Tibial artery (tissue), 4 donors: ENCODE measurements around the gene PRKAG2.
A peak's percentile ranks its signal among the peaks of the same experiment; 100 is the strongest.

ENCODE experiments used
- DNase-seq, 2 donors: peaks; one replicate each; pipeline ENCODE4 v3.0.0-alpha.2; 2019
- H3K27ac ChIP-seq, 2 donors: fragments of 200-600 bp; sonication (generic) in 1 of 2; 1 replicate in 1 of 2; 2 replicates in 1 of 2; pipeline ENCODE4 v1.5.1; 2018 to 2019; ENCODE audit warnings: mild to moderate bottlenecking in 1 of 2
- H3K27me3 ChIP-seq, 2 donors: fragments of 200-600 bp; sonication (generic) in 1 of 2; one replicate each; pipeline versions ENCODE4 v1.5.1 to v1.6.0; 2016 to 2019
- H3K36me3 ChIP-seq, 3 donors: fragments of 200-600 bp; sonication (generic) in 2 of 3; one replicate each; pipeline ENCODE4 v1.5.1; 2016 to 2019; ENCODE audit warnings: mild to moderate bottlenecking in 2 of 3
- H3K4me1 ChIP-seq, 4 donors: fragments of 200-600 bp; sonication (generic) in 2 of 4; 1 replicate in 3 of 4; 2 replicates in 1 of 4; pipeline ENCODE4 v1.5.1; 2016 to 2019
- H3K4me3 ChIP-seq, 2 donors: fragments of 200-600 bp; sonication (generic) in 1 of 2; 1 replicate in 1 of 2; 2 replicates in 1 of 2; pipeline ENCODE4 v1.5.1; 2018 to 2019; ENCODE audit warnings: mild to moderate bottlenecking in 2 of 2
- H3K9me3 ChIP-seq, 3 donors: fragments of 200-600 bp; sonication (generic) in 1 of 3; one replicate each; pipeline ENCODE4 v1.5.1; 2016 to 2019
- CTCF ChIP-seq, 2 experiments: fragments of 200-600 bp in 1 of 2; fragments of 450-650 bp in 1 of 2; IDR thresholded peaks; one replicate each; pipeline ENCODE4 v1.5.1; 2017 to 2019; ENCODE audit warnings: antibody characterized with exemption in 2 of 2, mild to moderate bottlenecking in 1 of 2, moderate library complexity in 1 of 2
- intact Hi-C: fragments of 100-400 bp; cut with DNase I; formaldehyde crosslinking; loops from one replicate; pipeline ENCODE4 v1.15.0; 2023; ENCODE audit warnings: low total_unique reads

Gene PRKAG2

DNA sequence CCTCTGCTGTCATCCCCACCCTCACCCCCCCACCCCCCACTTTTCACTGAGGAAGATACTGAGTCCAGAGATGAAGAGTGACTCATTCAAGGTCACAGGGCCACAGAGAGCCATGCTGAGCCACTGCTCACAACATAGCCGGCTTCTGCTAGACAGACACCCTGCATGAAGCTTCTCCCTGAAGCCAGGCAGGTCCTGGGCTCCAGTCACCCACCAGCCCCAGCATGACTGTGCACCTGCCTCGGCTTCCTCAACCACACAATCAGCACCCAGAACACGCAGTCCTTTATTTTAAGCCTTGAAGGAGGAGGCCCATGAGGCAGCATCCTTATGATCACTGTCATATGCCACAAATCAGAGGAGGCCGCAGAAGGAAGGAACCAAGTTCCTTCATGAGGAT, 19.2 kb upstream of the PRKAG2 start:
- Histone ChIP-seq H3K27ac (no peak overlapping the region), H3K27me3 (peaks cover 0 to 73% of the 10 kb centered on the region in 2 donors)
- intact Hi-C loops: no loop called here

GRCh38 chr7:151895631-151896031, 18.7 kb upstream of the PRKAG2 start:
- no peak for TF ChIP-seq CTCF (IDR thresholded peaks at IDR 0.05)
- Histone ChIP-seq H3K27ac (no peak overlapping the region), H3K9me3 (no peaks in the 10 kb centered on the region), H3K36me3 (no peaks in the 10 kb centered on the region), H3K27me3 (peaks cover 0 to 73% of the 10 kb centered on the region in 2 donors), H3K4me3 (no peak overlapping the region), H3K4me1 (peaks cover 0 to 8% (median 0%) of the 10 kb centered on the region in 4 donors)
- peak in 1 of 2 donors; percentile 29 for DNase-seq
- intact Hi-C loops: no loop called here

More for the DNA sequence above, 19.2 kb upstream of the PRKAG2 start:
- no peak for TF ChIP-seq CTCF (IDR thresholded peaks at IDR 0.05)
- H3K36me3 ChIP-seq: no peaks in the 10 kb centered on the region
- no peak for DNase-seq
- H3K4me1 ChIP-seq: peaks cover 0 to 8% (median 0%) of the 10 kb centered on the region in 4 donors
- no peak overlapping the region for H3K4me3 ChIP-seq
- no peaks in the 10 kb centered on the region for H3K9me3 ChIP-seq

- intact Hi-C loops: no loop called here
These were observed 18.2 kb upstream of the PRKAG2 start for GRCh38 chr7:151895008-151895630.

DNA sequence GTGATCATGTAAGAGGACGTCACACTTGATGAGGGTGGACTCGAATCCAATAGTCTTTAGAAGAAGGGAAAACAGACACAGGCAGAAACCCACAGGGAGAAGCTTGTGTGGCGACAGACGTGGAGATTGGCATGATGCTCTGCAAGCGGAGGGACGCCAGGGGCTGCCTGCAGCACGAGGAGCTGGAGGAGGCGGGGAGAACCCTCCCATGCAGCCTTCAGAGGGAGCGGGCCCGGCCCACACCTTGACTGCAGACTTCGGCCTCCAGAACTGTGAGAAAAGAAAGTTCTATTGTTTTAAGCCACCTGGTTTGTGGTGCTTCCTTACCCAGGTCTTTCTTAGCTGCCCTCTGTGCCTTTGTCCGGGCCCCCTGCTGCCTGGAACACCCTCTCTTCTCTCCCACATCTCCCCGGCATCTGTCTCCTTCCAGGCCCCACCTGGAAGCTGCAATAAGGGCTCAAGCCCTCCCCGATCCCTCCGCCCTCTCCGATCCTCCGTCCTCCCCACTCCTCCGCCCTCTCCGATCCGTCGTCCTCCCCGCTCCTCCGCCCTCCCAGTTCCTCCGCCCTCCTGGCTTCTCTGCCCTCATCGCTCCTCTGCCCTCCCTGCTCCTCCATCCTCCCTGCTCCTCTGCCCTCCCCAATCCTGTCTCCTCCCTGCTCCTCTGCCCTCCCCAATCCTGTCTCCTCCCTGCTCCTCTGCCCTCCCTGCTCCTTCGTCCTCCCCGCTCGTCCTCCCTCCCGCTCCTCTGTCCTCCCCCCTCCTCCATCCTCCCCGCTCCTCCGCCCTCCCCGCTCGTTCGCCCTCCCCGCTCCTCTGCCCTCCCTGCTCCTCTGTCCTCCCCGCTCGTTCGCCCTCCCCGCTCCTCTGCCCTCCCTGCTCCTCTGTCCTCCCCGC, 17.4 kb upstream of the PRKAG2 start:
- intact Hi-C loops: no loop called here
- no peak overlapping the region for H3K4me3 ChIP-seq
- H3K27me3 ChIP-seq: peaks cover 0 to 73% of the 10 kb centered on the region in 2 donors
- no peak overlapping the region for H3K27ac ChIP-seq
- DNase-seq: peak in 1 of 2 donors; percentile 51
- peaks cover 0 to 8% (median 0%) of the 10 kb centered on the region in 4 donors for H3K4me1 ChIP-seq
- no peaks in the 10 kb centered on the region for H3K9me3 ChIP-seq
- H3K36me3 ChIP-seq: no peaks in the 10 kb centered on the region
- no peak for TF ChIP-seq CTCF (IDR thresholded peaks at IDR 0.05)

More at GRCh38 chr7:151895008-151895630, 18.2 kb upstream of the PRKAG2 start:
- peaks cover 0 to 8% (median 0%) of the 10 kb centered on the region in 4 donors for H3K4me1 ChIP-seq
- no peaks in the 10 kb centered on the region for H3K36me3 ChIP-seq
- DNase-seq: peak in 1 of 2 donors; percentile 46
- H3K9me3 ChIP-seq: no peaks in the 10 kb centered on the region
- no peak overlapping the region for H3K27ac ChIP-seq
- no peak overlapping the region for H3K4me3 ChIP-seq
- peaks cover 0 to 73% of the 10 kb centered on the region in 2 donors for H3K27me3 ChIP-seq
- no peak for TF ChIP-seq CTCF (IDR thresholded peaks at IDR 0.05)

DNA sequence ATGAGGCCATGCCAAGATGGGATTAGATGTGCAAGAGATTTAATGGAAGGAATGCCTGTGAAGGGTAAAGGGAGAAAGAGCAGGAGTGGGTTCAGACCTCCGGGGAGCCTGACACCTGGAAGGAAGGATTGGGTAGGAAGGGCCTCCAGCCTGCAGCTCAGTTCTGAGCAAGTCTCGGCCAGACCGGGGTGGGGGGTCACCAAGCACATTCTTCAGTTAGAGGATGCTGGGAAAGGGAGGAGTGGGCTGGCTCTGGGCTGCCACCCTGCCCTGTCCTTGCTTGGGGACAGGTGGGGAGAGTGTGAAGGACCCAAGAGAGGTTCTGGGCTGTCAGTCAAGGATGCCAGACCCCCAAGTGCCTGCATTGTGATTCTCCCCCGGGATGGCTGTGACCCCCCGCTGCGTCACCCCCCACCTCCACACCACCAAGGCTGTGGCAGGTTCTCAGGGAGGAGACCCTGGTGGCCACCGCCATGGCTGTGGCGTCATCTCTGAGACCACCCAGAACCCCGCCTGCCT, 16.5 kb upstream of the PRKAG2 start:
- DNase-seq: peak in 1 of 2 donors; percentile 50
- peaks cover 0 to 69% of the 10 kb centered on the region in 2 donors for H3K27me3 ChIP-seq
- intact Hi-C loops: no loop called here
- no peaks in the 10 kb centered on the region for H3K9me3 ChIP-seq
- peaks cover 0 to 8% (median 0%) of the 10 kb centered on the region in 4 donors for H3K4me1 ChIP-seq
- H3K36me3 ChIP-seq: no peaks in the 10 kb centered on the region
- no peak for TF ChIP-seq CTCF (IDR thresholded peaks at IDR 0.05)
- H3K27ac ChIP-seq: no peak overlapping the region
- no peak overlapping the region for H3K4me3 ChIP-seq
